ENCODE measurements around the gene ZDHHC17. TPM values are rescaled to one million over a fixed set of nuclear protein-coding genes. Genes with fewer than 3 reads are reported as not detected.

The ZDHHC17 gene
- total RNA-seq, 1 donor from 2014 or later: 26.9 TPM

GRCh38 chr12:76876696-76877229 lies 112.8 kb downstream of the ZDHHC17 start:
- intact Hi-C loops (cut with micrococcal nuclease): loop anchor here (10.0 kb wide), 1 partner anchor 138 kb away; no protein-coding TSS in a partner anchor

DNA sequence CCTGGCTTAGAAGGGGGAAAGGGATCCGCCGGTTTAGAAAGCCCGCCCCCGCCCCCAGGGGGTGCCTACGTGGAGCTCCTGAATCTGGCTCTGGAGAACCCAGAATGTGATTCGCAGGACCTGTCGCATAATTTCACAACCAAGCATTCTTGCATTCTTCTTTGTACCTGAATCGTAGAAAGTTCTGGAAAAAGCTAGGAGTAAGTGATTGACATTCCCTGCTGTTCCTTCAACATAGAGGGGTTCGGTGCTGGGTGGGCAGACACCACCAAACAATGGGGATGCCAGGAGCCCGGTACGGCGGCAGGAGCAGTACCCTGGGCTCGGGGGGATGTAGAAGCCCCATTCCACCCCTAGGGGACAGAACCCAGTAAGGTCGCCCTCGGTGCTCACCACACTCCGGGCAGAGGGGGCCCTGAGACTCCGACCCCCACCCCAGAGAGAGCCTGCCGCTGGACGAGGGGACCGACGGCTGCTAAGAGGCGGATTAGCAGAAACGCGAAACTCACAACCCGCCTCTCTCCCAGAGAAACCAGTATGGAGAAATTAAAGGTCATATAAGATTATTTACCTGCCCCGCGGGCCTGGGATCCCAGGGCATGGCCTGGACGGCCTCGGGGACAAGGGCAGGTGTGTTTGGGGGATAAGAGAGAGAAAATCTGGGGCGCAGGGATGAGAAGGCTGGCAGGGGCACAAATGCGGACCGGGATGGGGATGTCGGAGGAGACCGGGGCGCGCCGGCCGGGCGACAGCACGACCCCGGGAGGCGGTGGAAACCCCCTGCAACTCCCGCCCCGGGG lies 114.4 kb downstream of the ZDHHC17 start:
- intact Hi-C loops (cut with micrococcal nuclease): loop anchor here (10.0 kb wide), 1 partner anchor 137 kb away; no protein-coding TSS in a partner anchor

GRCh38 chr12:76878899-76879709 lies 115.2 kb downstream of the ZDHHC17 start, which contains the start of gene CSRP2:
CSRP2 (minus strand) TSS chr12:76879019; CDS start chr12:76866260, 12,759 bp downstream.
- intact Hi-C loops (cut with micrococcal nuclease): loop anchor here (10.0 kb wide), 1 partner anchor 136 kb away; no protein-coding TSS in a partner anchor

- intact Hi-C loops (cut with micrococcal nuclease): loop anchor here (10.0 kb wide), 1 partner anchor 135 kb away; no protein-coding TSS in a partner anchor
Observed at GRCh38 chr12:76879710-76880518, 116.0 kb downstream of the ZDHHC17 start.

DNA sequence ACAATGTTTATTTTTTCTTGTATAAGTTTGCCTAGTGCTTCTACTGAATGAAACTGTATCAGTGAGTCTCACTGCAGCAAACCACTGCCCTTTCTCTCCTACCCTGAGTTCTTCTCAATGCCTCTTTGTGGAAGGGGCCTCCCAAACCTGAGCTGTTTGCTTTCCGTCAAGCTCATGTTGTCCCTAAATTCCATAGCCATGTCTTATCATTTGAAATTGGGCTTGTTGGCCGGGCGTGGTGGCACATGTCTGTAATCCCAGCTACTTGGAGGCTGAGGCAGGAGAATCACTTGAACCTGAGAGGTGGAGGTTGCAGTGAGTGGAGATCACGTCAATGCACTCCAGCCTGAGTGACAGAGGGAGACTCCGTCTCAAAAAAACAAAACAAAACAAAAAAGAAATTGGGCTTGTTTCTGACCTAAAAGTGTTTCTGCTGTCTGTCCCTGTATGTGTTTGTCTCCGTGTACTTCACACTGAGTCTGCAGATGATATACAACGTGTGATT lies 116.7 kb downstream of the ZDHHC17 start:
- intact Hi-C loops (cut with micrococcal nuclease): no loop called here

- intact Hi-C loops (cut with micrococcal nuclease): no loop called here
Observed at GRCh38 chr12:76881142-76881541, 117.2 kb downstream of the ZDHHC17 start.

GRCh38 chr12:76882367-76882766 lies 118.5 kb downstream of the ZDHHC17 start:
- intact Hi-C loops (cut with micrococcal nuclease): no loop called here

DNA sequence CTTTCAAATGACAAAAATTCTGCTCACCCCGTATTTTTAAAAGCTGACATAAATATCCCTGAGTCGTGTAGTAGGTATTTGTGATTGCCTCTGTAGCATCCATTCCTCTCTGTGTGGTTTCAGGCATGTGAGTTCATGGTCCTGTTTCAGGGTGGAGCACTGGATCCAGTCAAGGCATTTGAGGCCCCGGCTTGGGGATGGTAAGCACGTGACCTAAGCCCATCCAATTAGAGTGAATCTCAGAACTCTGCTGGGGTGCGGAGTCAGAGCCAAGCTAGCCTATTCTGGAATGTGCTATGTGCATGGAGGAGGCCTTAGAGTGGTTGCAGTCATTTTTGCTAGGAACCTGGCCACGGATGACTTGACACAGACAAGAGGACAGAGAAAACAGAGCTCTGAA lies 119.2 kb downstream of the ZDHHC17 start:
- intact Hi-C loops (cut with micrococcal nuclease): no loop called here

DNA sequence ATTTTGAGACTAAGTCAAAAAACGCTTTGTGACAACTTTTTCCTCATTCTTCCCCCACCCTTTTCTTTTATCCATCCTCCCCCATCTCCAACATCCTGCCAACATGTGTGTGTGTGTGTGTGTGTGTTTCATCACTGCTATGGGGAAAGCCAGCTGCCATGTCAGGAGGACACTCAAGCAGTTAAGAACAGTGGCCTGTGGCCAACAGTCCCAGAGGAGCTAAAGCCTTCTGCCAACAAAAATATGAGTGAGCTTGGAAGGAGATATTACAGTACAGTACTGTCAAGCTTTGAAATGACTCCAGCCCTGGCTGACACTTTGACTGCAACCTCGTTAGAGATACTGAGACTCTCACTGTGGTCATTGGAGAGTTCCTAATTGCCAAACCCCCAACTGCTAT lies 119.9 kb downstream of the ZDHHC17 start:
- intact Hi-C loops (cut with micrococcal nuclease): no loop called here

DNA sequence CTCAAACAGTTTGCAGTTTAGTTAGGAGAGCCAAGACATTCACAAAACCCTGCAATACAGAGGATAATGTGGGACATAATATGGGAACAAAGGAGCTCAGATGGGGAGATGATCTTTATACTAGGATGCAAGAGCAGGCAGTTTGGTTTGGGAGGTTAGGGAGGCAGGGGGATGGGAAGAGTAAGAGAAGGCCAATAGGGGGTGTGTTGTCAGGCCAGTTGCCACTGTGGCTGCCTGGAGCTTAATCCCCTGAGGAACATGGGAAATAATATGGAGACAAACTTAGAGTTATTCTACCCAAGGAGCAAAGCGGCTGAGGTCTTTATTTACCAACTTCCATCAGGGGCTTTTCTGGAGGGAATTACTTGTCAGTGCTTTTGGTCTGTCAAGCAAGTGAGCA lies 124.9 kb downstream of the ZDHHC17 start:
- intact Hi-C loops (cut with micrococcal nuclease): no loop called here

DNA sequence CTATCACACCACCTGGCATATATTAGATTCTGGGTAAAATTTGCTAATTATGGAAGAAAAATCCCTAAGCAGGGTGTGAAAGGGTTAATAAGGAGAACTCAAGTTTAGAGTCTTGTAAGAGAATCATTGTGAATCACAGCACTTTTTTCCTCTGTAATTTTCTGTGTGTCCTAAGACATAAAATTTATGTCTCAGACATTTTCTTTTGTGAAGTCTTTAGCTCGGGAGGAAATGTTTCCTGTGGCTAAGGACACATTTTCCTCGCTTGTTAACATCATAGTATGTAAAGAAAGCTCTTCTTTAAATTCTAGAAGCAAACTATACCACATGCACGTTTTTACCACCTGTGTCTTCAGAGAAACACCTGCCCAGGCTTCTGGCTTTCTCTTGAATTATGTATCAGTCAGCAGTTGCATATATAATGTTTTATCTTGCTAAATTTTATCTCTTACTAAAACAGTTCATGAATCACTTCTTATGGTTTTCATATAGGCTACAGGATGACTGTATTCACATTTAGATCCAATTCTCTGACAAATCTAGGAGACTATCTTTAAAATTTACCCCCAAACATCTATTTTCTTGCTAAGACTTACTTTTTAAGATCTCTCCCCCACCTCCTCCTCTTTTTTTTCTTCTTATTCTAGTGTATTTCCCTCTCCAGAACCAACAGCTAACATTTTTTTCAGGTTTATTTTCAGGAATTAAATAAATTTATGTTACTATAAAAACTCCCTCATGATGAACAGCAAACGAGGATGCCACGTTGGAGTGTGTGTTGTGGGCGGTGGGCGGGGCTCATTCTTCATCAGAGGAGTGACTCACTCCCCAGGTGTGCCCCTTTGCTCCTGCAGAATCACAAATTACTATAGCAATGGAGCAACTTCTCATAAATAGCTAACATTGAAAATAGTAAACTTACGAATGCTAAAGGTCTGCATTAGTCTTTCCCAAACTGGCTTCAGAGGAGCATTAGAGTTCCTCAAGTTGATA lies 126.5 kb downstream of the ZDHHC17 start:
- intact Hi-C loops (cut with micrococcal nuclease): no loop called here

DNA sequence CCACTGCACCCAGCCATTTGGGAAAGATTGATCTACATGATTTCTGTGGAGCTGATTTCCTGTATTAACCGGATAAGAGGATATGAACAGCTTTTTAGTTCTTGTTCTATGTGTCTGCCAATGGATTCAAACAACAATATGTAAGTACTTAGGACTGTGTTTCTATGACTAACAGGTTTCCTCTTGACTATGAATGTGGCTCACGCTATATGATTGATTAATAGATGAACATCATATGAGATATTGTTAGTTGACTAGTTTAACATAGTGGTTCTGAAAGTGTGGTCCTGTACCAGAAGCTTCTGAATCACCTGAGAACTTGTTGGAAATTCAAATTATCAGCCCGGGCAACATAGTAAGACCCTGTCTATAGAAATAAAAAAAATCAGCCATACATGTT lies 127.7 kb downstream of the ZDHHC17 start:
- intact Hi-C loops (cut with micrococcal nuclease): no loop called here

DNA sequence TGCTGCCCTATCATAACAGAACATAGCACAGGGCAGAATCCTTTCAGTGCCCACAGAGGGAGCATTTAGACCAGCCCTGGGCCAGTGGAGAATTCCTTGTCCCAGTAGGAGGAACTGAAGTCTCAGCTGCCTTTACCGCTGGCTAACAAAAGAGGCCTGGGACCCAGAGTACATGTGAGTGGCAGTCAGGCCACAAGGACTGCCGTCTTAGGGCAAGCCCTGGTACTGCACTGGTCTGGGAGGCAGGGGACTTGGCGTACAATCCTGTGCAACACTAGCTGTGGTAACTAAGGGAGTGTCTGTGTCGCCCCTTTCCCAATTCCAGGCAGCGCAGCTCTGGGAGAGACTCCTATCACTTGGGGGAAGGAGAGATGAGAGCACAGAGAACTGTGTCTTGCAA lies 131.9 kb downstream of the ZDHHC17 start:
- intact Hi-C loops (cut with micrococcal nuclease): no loop called here

- intact Hi-C loops (cut with micrococcal nuclease): no loop called here
Observed at GRCh38 chr12:76896274-76896673, 132.4 kb downstream of the ZDHHC17 start.

GRCh38 chr12:76898442-76898841 lies 134.5 kb downstream of the ZDHHC17 start:
- intact Hi-C loops (cut with micrococcal nuclease): no loop called here

DNA sequence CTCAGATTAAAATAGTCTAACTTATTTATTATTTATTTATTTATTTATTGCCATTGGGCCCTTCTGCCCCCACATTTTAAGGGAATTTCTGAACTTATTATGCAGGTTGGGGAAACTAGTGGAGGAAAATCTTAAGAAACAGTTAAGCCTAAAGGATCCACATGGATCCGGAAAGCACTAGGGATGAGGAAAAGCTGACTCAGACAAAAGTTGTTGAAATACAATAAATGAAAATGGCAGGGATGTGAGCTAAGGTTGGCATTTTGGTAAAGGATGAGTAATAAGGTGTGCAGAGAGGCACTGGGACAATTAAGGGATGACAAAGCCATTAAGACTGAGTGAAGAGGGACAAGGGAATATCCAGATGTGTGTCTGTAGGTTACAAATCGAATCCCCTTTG lies 135.6 kb downstream of the ZDHHC17 start:
- intact Hi-C loops (cut with micrococcal nuclease): no loop called here

GRCh38 chr12:76901628-76902380 lies 137.9 kb downstream of the ZDHHC17 start:
- intact Hi-C loops (cut with micrococcal nuclease): no loop called here
